Measurements from ENCODE around the gene HCFC2. TPM values are rescaled to one million over a fixed set of nuclear protein-coding genes. Genes with fewer than 3 reads are reported as not detected.

The HCFC2 gene
- total RNA-seq, 1 donor from 2014 or later: 28.7 TPM

DNA sequence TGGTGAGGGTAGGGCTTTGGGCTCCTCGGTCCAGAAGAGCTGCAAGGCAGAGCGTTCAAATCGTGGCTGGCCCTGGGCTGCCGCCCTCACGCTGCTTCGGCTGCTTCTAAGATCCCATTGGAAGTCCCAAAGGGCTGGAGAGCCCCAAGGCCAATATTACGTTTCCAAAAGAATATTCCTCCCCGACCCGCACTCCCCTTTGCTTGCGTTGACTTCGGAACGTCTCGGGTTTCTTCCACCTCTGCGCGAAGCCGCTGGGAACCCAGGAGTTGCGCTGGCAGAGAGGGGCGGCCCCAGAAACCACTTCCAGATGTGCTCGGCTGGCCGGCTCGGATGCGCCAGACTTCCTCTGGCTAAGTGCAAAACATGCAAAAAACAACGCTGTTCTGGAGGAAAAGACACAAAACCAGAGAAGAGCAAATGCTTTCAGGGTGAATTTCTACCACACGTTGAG is 14.4 kb upstream of the HCFC2 start, which contains the start of gene GLT8D2:
GLT8D2 (minus strand) TSS at position 285 of the 454 bp plus-strand sequence. CDS start 30,539 bp downstream, outside the sequence.
- H3K4me1 ChIP-seq: peaks cover 29% of the 10 kb centered on the region
- intact Hi-C loops (cut with DNase I): no loop called here

DNA sequence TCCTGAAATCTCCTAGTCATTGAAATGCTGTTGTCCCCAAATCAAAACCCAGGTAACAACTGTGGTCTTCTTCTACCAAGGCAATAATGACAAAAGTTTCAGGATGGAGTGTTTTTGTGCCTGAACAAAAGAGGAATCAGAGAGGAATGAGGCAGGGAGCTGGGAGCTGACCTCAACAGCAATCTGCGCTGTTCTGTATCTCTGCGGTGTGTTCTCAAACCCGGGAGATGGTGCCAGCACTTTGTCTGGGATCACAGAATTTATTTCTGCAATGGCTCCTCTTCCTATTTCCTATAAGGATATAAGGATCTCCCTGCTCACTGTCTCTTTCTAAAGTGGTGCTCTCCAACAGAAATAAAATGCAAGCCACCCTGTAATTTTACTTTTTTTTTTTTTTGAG is 13.9 kb upstream of the HCFC2 start:
- Histone ChIP-seq H3K27ac (peak overlapping the region; percentile 71), H3K36me3 (no peaks in the 10 kb centered on the region), H3K4me3 (peak overlapping the region; percentile 51 to 53), H3K4me1 (peaks cover 25% of the 10 kb centered on the region), H3K9me3 (no peaks in the 10 kb centered on the region), H3K27me3 (no peaks in the 10 kb centered on the region)
- no peak for TF ChIP-seq POLR2A (IDR thresholded peaks at IDR 0.05)
- no peak for TF ChIP-seq POLR2AphosphoS5 (IDR thresholded peaks at IDR 0.05; ENCODE audit: insufficient read depth in 1 of 2, low read depth in 1 of 2)
- TF ChIP-seq, protein P1, sequence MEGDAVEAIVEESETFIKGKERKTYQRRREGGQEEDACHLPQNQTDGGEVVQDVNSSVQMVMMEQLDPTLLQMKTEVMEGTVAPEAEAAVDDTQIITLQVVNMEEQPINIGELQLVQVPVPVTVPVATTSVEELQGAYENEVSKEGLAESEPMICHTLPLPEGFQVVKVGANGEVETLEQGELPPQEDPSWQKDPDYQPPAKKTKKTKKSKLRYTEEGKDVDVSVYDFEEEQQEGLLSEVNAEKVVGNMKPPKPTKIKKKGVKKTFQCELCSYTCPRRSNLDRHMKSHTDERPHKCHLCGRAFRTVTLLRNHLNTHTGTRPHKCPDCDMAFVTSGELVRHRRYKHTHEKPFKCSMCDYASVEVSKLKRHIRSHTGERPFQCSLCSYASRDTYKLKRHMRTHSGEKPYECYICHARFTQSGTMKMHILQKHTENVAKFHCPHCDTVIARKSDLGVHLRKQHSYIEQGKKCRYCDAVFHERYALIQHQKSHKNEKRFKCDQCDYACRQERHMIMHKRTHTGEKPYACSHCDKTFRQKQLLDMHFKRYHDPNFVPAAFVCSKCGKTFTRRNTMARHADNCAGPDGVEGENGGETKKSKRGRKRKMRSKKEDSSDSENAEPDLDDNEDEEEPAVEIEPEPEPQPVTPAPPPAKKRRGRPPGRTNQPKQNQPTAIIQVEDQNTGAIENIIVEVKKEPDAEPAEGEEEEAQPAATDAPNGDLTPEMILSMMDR (IDR thresholded peaks at IDR 0.05): no peak
- no peak for DNase-seq (ENCODE audit: extremely low spot score in 2 of 2)
- intact Hi-C loops (cut with DNase I): no loop called here

More for the DNA sequence above, 14.4 kb upstream of the HCFC2 start, which contains the start of gene GLT8D2:
- Histone ChIP-seq H3K9me3 (no peaks in the 10 kb centered on the region), H3K27me3 (no peaks in the 10 kb centered on the region), H3K27ac (peak within 1 kb of the TSS; percentile 71), H3K4me3 (peak within 1 kb of the TSS; percentile 51 to 53), H3K36me3 (no peaks in the 10 kb centered on the region)
- peak in 1 of 2 donors; percentile 73 for TF ChIP-seq POLR2AphosphoS5 (IDR thresholded peaks at IDR 0.05; ENCODE audit: insufficient read depth in 1 of 2, low read depth in 1 of 2)
- peak in 1 of 2 donors; percentile 7 for TF ChIP-seq POLR2A (IDR thresholded peaks at IDR 0.05)
- TF ChIP-seq, protein P1 (IDR thresholded peaks at IDR 0.05): no peak
- no peak for DNase-seq (ENCODE audit: extremely low spot score in 2 of 2)

DNA sequence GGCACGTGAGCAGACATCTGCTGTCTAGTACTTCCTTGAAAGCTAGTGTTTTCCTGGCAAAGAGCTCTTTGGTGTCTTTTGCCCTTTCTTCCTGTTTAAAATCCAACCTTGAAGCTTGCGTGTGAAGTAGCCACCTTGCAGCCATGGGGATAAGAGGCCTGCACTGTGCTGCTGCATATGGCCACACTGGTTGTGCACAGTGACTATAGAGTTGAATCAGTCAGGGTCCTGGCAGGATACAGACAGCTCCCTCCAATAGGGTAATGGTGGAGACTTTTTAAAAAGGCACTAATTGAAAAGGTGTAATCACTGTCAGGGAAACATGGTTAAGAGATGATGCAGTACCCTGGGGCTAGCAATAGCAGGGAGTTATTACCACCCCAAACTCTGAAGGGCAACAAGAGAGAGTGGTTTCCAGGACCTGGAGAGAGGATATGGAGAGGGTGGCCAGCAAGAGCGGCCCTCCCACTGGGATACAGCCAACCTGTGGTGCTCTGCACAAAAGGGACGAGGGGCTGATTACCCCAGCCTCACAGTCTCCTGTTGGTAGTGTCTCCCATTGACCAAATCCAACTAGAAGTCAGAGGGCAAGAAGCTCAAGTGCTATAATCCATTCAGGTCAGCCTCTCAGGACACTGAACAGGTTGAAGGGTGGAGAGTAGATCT is 9.5 kb upstream of the HCFC2 start:
- intact Hi-C loops (cut with DNase I): no loop called here
- H3K27ac ChIP-seq: no peak overlapping the region
- no peak overlapping the region for H3K4me3 ChIP-seq
- peaks cover 5% of the 10 kb centered on the region for H3K4me1 ChIP-seq
- no peaks in the 10 kb centered on the region for H3K27me3 ChIP-seq
- TF ChIP-seq POLR2AphosphoS5 (IDR thresholded peaks at IDR 0.05; ENCODE audit: insufficient read depth in 1 of 2, low read depth in 1 of 2) (no peak), POLR2A (IDR thresholded peaks at IDR 0.05) (no peak)
- TF ChIP-seq, protein P1 (IDR thresholded peaks at IDR 0.05): no peak
- H3K9me3 ChIP-seq: no peaks in the 10 kb centered on the region
- H3K36me3 ChIP-seq: no peaks in the 10 kb centered on the region
- no peak for DNase-seq (ENCODE audit: extremely low spot score in 2 of 2)

DNA sequence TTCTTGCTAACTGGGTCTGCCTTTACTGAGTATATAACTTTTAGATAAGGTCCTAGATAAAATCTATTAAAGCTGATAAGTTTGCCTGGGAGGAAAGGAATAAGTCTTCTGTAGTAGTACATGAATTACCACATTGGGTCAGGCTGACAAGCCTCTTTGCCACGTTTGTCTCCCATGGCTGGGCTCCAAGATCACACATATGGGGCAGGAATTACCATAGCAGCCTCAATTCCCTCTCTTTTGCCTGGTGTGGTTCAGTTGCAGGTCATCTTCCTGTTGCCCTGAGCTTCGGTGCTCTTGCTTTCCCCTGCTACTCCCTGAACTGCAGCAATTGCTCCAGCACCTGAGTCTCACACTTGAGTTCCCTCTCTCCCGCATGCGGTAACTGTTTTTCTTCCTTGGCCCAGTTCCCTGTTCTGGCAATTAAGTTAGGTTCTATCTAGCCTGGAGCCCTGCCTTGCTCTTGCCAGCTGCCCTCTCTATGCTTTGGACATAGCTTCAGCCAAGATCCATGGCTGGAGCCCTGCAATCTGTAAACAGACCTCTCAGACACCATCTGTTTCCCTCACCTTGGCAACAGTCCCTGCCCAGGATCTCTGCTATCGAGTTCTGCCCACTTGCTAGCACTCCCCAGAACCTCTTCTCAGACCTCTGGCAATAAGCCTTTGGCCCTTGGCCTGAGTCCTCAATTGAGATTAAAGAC is 8.5 kb upstream of the HCFC2 start:
- TF ChIP-seq, protein P1 (IDR thresholded peaks at IDR 0.05): no peak
- TF ChIP-seq POLR2AphosphoS5 (IDR thresholded peaks at IDR 0.05; ENCODE audit: insufficient read depth in 1 of 2, low read depth in 1 of 2): no peak
- no peak for TF ChIP-seq POLR2A (IDR thresholded peaks at IDR 0.05)
- no peaks in the 10 kb centered on the region for H3K9me3 ChIP-seq
- intact Hi-C loops (cut with DNase I): no loop called here
- no peak for DNase-seq (ENCODE audit: extremely low spot score in 2 of 2)
- H3K36me3 ChIP-seq: no peaks in the 10 kb centered on the region
- no peaks in the 10 kb centered on the region for H3K27me3 ChIP-seq
- no peaks in the 10 kb centered on the region for H3K4me1 ChIP-seq
- no peak overlapping the region for H3K27ac ChIP-seq
- no peak overlapping the region for H3K4me3 ChIP-seq
